Effector memory CD4-positive, alpha-beta T cell (primary cell): Measurements from ENCODE around the gene PHKG2.

Source experiments
- DNase-seq, 3 donors: peaks; one replicate each; pipeline ENCODE4 v3.0.0-alpha.2; 2020
- H3K27ac ChIP-seq: 2 replicates; pipeline ENCODE4 v1.7.0; 2013; ENCODE audit warnings: mild to moderate bottlenecking, low read length, moderate library complexity; ENCODE audit not compliant: insufficient read depth, poor library complexity, severe bottlenecking
- H3K27me3 ChIP-seq: replicated peaks from 2 replicates; pipeline ENCODE4 v1.7.0; 2013; ENCODE audit warnings: mild to moderate bottlenecking, low read length; ENCODE audit not compliant: insufficient read depth, control insufficient read depth, poor library complexity, severe bottlenecking
- H3K36me3 ChIP-seq: 2 replicates; pipeline ENCODE4 v1.7.0; 2013; ENCODE audit warnings: mild to moderate bottlenecking, low read length, moderate library complexity; ENCODE audit not compliant: control insufficient read depth, insufficient read depth
- H3K4me1 ChIP-seq: 2 replicates; pipeline ENCODE4 v1.7.0; 2013; ENCODE audit warnings: low read length, mild to moderate bottlenecking; ENCODE audit not compliant: control insufficient read depth, insufficient read depth, poor library complexity, severe bottlenecking
- H3K4me3 ChIP-seq: 2 replicates; pipeline ENCODE4 v1.7.0; 2013; ENCODE audit warnings: low read length, low read depth, mild to moderate bottlenecking; ENCODE audit not compliant: insufficient read depth, poor library complexity, severe bottlenecking
- H3K9me3 ChIP-seq: 2 replicates; pipeline ENCODE4 v1.7.0; 2013; ENCODE audit warnings: mild to moderate bottlenecking, low read length, moderate library complexity; ENCODE audit not compliant: control insufficient read depth

Gene PHKG2

DNA sequence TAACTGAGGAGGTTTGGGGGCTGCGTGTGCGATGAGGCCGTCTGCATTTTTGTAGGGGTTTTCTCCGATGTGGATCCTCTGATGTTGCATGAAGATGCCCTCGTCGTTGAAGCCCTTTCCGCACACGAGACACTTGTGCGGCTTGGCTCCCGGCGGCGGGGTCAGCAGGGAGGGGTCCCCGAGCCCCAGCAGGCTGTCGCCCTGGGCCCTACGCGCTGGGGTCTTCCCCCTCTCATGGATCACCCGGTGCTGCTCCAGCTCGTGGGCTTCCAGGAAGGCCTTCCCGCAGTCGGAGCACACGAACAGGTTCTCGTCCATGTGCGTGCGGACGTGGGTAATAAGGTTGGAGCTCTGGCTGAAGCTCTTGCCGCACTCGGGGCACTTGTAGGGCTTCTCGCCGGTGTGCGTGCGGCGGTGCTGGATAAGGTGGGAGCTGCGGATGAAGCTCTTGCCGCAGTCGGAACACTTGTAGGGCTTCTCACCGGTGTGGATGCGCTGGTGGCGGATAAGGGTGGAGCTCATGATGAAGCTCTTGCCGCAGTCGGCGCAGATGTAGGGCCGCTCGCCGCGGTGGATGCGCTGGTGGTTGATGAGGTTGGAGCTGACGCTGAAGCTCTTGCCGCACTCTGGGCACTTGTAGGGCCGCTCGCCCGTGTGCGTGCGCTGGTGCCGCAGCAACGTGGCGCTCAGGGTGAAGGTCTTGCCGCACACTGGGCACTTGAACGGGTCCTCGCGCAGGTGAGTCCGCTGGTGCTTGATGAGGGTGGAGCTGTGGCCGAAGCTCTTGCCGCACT, 34.5 kb downstream of the PHKG2 start:
- DNase-seq, result no peak
- no peaks in the 10 kb centered on the region for H3K9me3 ChIP-seq
- peaks cover 7% of the 10 kb centered on the region for H3K27me3 ChIP-seq
- H3K4me3 ChIP-seq, result no peak overlapping the region
- H3K27ac ChIP-seq, result no peak overlapping the region
- no peaks in the 10 kb centered on the region for H3K36me3 ChIP-seq
- peaks cover 13% of the 10 kb centered on the region for H3K4me1 ChIP-seq

DNA sequence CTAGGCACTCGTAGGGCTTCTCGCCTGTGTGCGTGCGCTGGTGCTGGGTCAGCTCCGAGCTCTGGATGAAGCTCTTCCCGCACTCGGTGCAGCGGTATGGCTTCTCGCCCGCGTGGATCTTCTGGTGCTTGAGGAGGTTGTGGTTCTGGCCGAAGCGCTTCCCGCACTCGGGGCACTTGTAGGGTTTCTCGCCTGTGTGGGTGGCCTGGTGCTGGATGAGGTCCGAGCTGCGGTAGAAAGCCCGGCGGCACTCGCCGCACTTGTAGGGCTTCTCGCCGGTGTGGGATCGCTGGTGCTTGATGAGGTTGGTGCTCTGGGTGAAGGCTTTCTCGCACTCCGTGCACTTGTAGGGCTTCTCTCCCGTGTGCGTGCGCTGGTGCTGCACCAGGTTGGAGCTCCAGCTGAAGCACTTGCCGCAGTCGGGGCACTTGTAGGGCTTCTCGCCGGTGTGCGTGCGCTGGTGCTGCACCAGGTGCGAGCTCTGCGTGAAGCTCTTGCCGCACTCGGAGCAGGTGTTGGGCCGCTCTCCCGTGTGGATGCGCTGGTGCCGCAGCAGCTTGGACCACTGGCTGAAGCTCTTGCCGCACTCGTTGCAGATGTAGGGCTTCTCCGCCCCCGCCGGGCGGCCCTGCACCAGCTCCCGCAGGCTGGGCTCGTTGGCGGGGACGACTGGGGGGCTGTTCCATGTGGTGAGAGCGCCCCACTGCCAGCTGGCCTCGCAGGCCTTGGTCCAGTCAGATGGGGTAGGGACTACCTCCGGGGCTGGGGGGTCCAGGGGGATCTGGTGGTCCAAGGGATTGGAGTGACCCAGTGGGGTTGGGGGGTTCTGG, 35.3 kb downstream of the PHKG2 start:
- no peaks in the 10 kb centered on the region for H3K9me3 ChIP-seq
- H3K4me1 ChIP-seq, result peaks cover 13% of the 10 kb centered on the region
- H3K27me3 ChIP-seq, result peaks cover 7% of the 10 kb centered on the region
- H3K4me3 ChIP-seq, result no peak overlapping the region
- H3K36me3 ChIP-seq, result no peaks in the 10 kb centered on the region
- DNase-seq, result no peak
- H3K27ac ChIP-seq, result no peak overlapping the region

DNA sequence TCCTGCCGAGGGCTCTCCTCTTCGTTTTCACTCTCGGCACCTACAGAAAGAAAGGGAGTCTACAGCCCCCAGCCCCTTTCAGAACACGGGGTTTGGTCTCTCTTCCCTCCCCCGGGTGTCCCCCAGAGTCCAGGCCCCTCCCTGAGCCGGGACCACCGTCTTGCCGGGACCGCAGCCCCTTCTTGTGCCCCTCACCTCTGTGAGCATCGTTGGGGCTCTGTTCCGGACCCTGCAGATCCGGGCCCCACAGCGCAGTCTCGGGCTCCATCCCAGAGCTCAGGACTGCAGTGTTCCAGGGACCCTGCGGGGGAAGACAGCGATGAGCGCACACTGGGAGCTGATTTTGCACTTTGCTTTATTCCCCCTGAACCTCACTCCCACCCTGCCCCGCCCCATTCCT, 36.0 kb downstream of the PHKG2 start:
- Histone ChIP-seq H3K4me1 (peaks cover 13% of the 10 kb centered on the region), H3K4me3 (no peak overlapping the region), H3K27ac (no peak overlapping the region), H3K9me3 (no peaks in the 10 kb centered on the region), H3K27me3 (peaks cover 7% of the 10 kb centered on the region), H3K36me3 (no peaks in the 10 kb centered on the region)
- no peak for DNase-seq

DNA sequence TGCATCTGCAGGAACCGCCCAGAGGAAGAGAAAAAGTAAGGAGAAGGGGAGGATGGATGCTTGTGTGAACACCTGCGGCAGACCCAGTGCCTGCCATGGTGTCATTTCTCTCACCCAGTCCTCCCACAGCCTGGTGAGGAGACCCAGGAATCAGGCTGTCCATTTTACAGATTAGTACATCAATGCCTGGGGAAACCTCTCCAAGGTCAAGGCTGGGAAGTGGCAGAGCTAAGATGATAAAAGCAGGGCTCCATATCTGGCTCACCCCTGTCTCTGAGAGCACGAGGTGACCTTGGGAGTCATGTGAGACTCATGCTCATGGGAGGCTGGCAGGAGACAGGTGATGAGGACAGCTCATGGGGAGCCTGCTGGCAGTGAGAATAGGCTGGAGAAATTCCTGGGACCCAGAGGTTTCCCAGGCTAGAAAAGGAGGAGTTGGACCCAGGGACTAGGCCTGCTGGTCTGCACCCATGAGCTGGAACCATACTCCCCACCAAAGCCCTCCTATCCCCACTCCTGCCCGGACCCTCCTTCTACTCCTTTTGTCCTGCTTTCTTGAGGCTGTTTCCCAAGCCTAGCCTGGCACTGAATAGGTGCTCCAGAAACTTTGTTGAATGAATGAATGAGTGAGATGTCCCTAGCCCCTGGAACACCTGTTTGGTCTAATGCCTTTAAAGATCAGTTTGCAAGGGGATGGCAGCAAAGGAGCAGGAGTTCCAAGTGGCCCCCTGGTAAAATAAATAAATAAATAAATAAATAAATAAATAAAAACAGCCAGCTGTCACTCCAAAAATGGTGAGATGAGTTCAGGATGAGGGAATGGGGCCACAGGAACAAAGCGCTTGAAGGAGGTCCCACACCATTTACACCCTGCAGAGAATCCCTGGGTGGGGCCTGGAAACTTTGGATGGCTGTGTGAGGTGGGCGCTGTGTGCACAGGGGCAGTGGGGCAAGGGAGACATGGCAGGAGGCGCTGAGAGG, 37.2 kb downstream of the PHKG2 start:
- Histone ChIP-seq H3K4me3 (no peak overlapping the region), H3K27me3 (peaks cover 7% of the 10 kb centered on the region), H3K9me3 (no peaks in the 10 kb centered on the region), H3K36me3 (no peaks in the 10 kb centered on the region), H3K27ac (no peak overlapping the region), H3K4me1 (peaks cover 13% of the 10 kb centered on the region)
- DNase-seq, result no peak

DNA sequence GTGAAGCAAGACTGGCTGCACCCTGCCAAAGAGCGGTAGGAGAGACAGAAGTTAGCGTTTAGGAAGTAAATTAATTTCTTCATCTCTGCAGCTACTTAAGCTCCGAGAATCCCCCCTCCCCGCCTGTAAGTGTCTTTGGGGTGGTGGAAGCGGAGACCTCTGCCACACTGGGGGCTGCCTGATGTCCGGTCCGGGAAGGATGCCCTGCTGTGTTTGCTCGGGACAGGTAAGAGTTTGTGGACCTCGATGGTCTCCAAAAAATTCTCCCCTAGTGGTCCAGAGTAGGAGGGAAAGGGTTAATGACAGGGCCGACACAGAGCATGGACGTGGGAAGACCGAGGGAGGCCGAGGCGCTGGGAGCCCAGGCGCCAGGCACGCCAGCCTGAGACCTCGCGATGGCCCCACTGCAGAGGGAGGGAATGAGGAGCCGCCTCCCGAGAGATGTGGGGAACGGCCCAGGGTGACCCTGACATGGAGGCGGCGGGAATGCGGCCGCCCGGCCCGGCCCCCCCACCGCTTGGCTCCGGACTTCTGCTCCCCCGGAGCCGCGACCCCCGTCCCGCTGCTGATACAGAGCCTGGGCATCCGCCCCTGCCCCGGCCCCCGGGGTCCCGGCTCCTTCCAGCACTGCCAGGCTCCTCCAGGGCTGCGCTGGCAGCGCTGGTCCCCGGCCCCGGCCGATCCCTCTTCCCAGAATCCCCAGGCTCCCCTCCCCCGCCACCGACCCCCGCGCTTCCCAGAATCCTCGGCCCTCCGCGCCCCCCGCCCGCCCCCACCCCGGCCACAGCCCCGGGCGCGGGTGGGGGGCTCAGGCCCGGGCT, 38.1 kb downstream of the PHKG2 start:
- Histone ChIP-seq H3K4me1 (peaks cover 13% of the 10 kb centered on the region), H3K27ac (no peak overlapping the region)
- no peak for DNase-seq

DNA sequence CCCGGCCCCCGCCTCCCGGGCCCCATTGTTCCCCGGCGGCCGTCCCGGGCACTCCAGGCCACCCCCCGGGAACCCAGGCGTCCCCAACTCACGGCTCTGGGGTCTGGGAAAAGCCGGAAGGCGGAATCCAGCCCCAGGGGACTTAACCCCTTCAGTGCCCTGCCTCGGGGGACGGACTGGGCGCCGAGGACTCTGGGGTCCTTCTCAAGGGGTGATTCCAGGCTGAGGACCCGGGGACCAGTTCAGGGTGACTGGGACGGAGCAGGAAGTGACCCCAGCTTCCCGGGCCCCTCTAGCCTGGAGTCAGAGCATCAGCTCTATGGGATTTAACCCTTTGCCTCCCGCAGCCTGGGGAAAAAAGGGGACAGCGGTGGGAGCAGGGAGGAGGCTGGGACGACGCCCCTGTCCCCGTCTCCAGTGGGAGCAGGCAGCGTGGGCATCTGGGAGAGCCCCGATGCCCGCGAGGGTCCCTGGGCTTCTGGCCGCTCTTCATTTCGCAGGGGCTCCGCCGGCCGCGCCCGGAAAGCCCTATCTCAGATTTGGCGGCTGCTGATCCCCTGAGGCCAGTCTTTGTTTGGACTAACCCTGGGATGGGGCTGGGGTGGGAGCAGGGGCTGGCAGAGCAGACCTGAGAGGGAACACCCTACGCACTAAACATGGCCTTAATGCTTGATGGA, 38.8 kb downstream of the PHKG2 start, which contains the start of gene ZNF629:
ZNF629 (minus strand) TSS at position 270 of the 677 bp plus-strand sequence. CDS start 2,723 bp downstream, outside the sequence.
- Histone ChIP-seq H3K9me3 (no peaks in the 10 kb centered on the region), H3K36me3 (no peaks in the 10 kb centered on the region), H3K4me1 (peaks cover 13% of the 10 kb centered on the region), H3K27ac (no peak within 1 kb of the TSS), H3K4me3 (peak within 1 kb of the TSS; percentile 62), H3K27me3 (peaks cover 7% of the 10 kb centered on the region)
- no peak for DNase-seq

More for the DNA sequence above, 38.1 kb downstream of the PHKG2 start:
- peak overlapping the region; percentile 62 for H3K4me3 ChIP-seq
- no peaks in the 10 kb centered on the region for H3K36me3 ChIP-seq
- H3K27me3 ChIP-seq, result peaks cover 7% of the 10 kb centered on the region
- H3K9me3 ChIP-seq, result no peaks in the 10 kb centered on the region

DNA sequence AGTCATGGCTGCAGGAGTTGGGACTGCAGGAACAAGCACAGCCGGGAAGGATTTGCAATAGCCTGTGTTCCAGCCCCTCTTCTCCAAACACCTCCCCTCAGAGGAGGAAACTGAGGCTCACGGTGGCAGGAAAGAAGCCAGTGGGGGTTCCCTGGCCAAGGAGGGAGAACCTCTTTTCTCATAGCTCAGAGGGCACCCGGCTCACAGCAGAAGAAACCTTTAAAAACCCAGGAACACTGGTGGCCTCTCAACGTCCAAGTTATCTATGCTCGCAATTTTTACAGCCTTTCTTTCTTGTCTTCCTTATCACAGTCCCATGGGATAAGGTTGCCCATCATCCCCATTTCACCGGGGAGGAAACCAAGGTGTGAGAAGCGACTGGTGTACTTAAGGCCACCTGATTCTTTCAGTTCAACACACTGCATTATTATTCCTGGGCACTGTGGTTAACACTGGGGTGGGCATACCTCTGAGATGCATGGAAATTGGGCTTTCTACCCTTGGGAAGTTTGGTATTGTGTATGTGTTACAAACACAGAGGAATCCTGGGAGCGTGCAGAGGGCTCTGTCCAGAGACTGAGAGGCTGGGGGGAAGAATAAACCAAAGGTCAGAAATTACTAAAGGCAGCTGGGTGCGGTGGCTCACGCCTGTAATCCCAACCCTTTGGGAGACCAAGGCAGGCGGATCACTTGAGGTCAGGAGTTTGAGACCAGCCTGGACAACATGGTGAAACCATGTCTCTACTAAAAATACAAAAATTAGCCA, 39.6 kb downstream of the PHKG2 start:
- Histone ChIP-seq H3K27ac (no peak overlapping the region), H3K4me1 (peaks cover 13% of the 10 kb centered on the region), H3K4me3 (peak overlapping the region; percentile 62), H3K27me3 (peaks cover 7% of the 10 kb centered on the region), H3K9me3 (no peaks in the 10 kb centered on the region), H3K36me3 (no peaks in the 10 kb centered on the region)
- no peak for DNase-seq

DNA sequence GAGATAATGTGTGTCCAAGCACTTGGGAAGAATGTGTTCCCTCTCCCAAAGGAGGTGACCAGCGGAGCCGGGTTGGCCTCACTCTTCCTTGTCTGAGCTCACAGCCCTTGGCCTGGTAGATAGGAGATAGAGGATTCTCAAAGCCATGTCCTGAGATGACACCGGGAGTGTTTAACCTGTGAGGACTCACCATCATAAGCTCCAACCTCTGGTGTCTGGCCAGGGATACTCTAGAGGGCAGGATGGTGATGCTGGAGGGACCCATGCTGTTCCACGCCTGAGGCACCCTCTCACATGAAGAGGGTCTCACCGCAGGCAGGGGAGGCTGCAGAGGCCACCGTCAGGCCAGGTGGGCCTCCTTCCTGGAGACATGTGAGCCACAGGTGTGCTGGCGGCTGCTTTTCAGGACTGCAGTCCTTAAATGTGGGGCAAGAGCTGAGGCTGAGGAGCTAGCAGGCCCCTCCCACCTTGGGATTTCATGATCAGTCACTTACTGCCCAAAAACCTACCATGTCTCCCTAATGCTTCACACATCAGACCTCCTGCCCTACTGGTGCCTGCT, 45.4 kb downstream of the PHKG2 start:
- no peak overlapping the region for H3K27ac ChIP-seq
- no peaks in the 10 kb centered on the region for H3K4me1 ChIP-seq
- no peaks in the 10 kb centered on the region for H3K9me3 ChIP-seq
- H3K36me3 ChIP-seq, result no peaks in the 10 kb centered on the region
- no peak overlapping the region for H3K4me3 ChIP-seq
- H3K27me3 ChIP-seq, result no peaks in the 10 kb centered on the region
- no peak for DNase-seq
